Upper lobe of left lung (tissue), 6 donors: ENCODE results near the gene NLRP1. TPM values are rescaled to one million over a fixed set of nuclear protein-coding genes. Genes with fewer than 3 reads are reported as not detected.

Experiments
- ATAC-seq, 2 donors: fragments of 200-7000 bp; cut with Tn5 transposase; one replicate each; pipeline ENCODE4 v1.9.1; 2022; ENCODE audit warnings: mild to moderate bottlenecking in 2 of 2, moderate library complexity in 2 of 2; ENCODE audit not compliant: low FRiP score in 2 of 2
- DNase-seq, 2 donors: peaks; one replicate each; pipeline ENCODE4 v3.0.0-alpha.2; 2019 to 2020
- H3K27ac ChIP-seq, 4 donors: fragments of 200-600 bp; sonication (generic); one replicate each; pipeline ENCODE4 v1.5.1; 2016 to 2019
- H3K27me3 ChIP-seq, 4 donors: fragments of 200-600 bp; sonication (generic); one replicate each; pipeline ENCODE4 v1.5.1; 2017 to 2019
- H3K36me3 ChIP-seq, 4 donors: fragments of 200-600 bp; sonication (generic); one replicate each; pipeline ENCODE4 v1.5.1; 2016 to 2019
- H3K4me1 ChIP-seq, 4 donors: fragments of 200-600 bp; sonication (generic); one replicate each; pipeline ENCODE4 v1.5.1; 2018 to 2019
- H3K4me3 ChIP-seq, 4 donors: fragments of 200-600 bp; sonication (generic); one replicate each; pipeline ENCODE4 v1.5.1; 2017 to 2019; ENCODE audit warnings: mild to moderate bottlenecking in 2 of 4, moderate library complexity in 1 of 4
- H3K9me3 ChIP-seq, 4 donors: fragments of 200-600 bp; sonication (generic); one replicate each; pipeline ENCODE4 v1.5.1; 2018 to 2019
- EP300 ChIP-seq, 4 donors: sonication (generic); formaldehyde crosslinking; IDR thresholded peaks; one replicate each; pipeline ENCODE4 v1.5.1; 2017; ENCODE audit warnings: antibody characterized with exemption in 4 of 4, control low read depth in 2 of 4
- POLR2A ChIP-seq, 4 donors: fragments of 450-650 bp; IDR thresholded peaks; one replicate each; pipeline ENCODE4 v1.5.1; 2016 to 2017; ENCODE audit warnings: antibody characterized with exemption in 4 of 4, mild to moderate bottlenecking in 2 of 4
- POLR2AphosphoS5 ChIP-seq, 2 donors: sonication (generic); formaldehyde crosslinking; IDR thresholded peaks; one replicate each; pipeline ENCODE4 v1.5.1; 2017; ENCODE audit warnings: antibody characterized with exemption in 2 of 2
- WGBS, 2 donors: methylation state at CpG; one replicate each; pipeline ENCODE4 v1.1.5; 2017 to 2018; 5-methylcytosine and 5-hydroxymethylcytosine counted together
- total RNA-seq, 6 donors: library from RNA; depleted of rRNA in 4 of 6; stranded (reverse); fragments of >200 nt in 4 of 6; gene quantifications; one replicate each; pipeline versions ENCODE4 v1.1.0 to v1.2.1, GENCODE V29; 2016 to 2021
- TF ChIP-seq, protein P1 (sequence below), 6 experiments: fragments of 450-650 bp in 4 of 6; fragments of 200-600 bp in 2 of 6; sonication (generic) in 2 of 6; IDR thresholded peaks; one replicate each; pipeline ENCODE4 v1.5.1; 2016 to 2019; ENCODE audit warnings: antibody characterized with exemption in 6 of 6
- donor health status: DM: no; HTN: no; CAD: no; lungs with moderate emphysema.
- donor health status: DM: no; HTN: yes; CAD: no; lungs with severe emphysema.

NLRP1 gene
- total RNA-seq, 6 donors from 2014 or later = 24.3 to 137 (median 41.5) TPM

GRCh38 chr17:5540321-5540720 lies 44.0 kb downstream of the NLRP1 start:
- WGBS, 2 donors = 91 to 92% methylated on average over 7 of the region's 7 CpGs
- H3K9me3 ChIP-seq = no peaks in the 10 kb centered on the region
- TF ChIP-seq, protein P1, sequence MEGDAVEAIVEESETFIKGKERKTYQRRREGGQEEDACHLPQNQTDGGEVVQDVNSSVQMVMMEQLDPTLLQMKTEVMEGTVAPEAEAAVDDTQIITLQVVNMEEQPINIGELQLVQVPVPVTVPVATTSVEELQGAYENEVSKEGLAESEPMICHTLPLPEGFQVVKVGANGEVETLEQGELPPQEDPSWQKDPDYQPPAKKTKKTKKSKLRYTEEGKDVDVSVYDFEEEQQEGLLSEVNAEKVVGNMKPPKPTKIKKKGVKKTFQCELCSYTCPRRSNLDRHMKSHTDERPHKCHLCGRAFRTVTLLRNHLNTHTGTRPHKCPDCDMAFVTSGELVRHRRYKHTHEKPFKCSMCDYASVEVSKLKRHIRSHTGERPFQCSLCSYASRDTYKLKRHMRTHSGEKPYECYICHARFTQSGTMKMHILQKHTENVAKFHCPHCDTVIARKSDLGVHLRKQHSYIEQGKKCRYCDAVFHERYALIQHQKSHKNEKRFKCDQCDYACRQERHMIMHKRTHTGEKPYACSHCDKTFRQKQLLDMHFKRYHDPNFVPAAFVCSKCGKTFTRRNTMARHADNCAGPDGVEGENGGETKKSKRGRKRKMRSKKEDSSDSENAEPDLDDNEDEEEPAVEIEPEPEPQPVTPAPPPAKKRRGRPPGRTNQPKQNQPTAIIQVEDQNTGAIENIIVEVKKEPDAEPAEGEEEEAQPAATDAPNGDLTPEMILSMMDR (IDR thresholded peaks at IDR 0.05) = no peak
- TF ChIP-seq POLR2A (IDR thresholded peaks at IDR 0.05) = no peak
- no peak for TF ChIP-seq EP300 (IDR thresholded peaks at IDR 0.05)
- TF ChIP-seq POLR2AphosphoS5 (IDR thresholded peaks at IDR 0.05) = no peak
- ATAC-seq (no peak), DNase-seq (no peak)
- no peak overlapping the region for H3K4me3 ChIP-seq
- no peak overlapping the region for H3K27ac ChIP-seq
- no peaks in the 10 kb centered on the region for H3K27me3 ChIP-seq
- H3K4me1 ChIP-seq = no peaks in the 10 kb centered on the region
- H3K36me3 ChIP-seq = peaks cover 0 to 81% (median 45%) of the 10 kb centered on the region in 4 donors

GRCh38 chr17:5539286-5539685 lies 45.0 kb downstream of the NLRP1 start:
- TF ChIP-seq POLR2A (IDR thresholded peaks at IDR 0.05) (no peak), EP300 (IDR thresholded peaks at IDR 0.05) (no peak), POLR2AphosphoS5 (IDR thresholded peaks at IDR 0.05) (no peak)
- TF ChIP-seq, protein P1 (IDR thresholded peaks at IDR 0.05) = no peak
- 96 to 99% methylated on average over 6 to 8 of the region's 8 CpGs for WGBS, 2 donors
- H3K27ac ChIP-seq = no peak overlapping the region
- ATAC-seq = no peak
- H3K4me1 ChIP-seq = no peaks in the 10 kb centered on the region
- H3K4me3 ChIP-seq = no peak overlapping the region
- no peaks in the 10 kb centered on the region for H3K9me3 ChIP-seq
- H3K27me3 ChIP-seq = no peaks in the 10 kb centered on the region
- H3K36me3 ChIP-seq = peaks cover 0 to 82% (median 47%) of the 10 kb centered on the region in 4 donors
- DNase-seq = no peak

DNA sequence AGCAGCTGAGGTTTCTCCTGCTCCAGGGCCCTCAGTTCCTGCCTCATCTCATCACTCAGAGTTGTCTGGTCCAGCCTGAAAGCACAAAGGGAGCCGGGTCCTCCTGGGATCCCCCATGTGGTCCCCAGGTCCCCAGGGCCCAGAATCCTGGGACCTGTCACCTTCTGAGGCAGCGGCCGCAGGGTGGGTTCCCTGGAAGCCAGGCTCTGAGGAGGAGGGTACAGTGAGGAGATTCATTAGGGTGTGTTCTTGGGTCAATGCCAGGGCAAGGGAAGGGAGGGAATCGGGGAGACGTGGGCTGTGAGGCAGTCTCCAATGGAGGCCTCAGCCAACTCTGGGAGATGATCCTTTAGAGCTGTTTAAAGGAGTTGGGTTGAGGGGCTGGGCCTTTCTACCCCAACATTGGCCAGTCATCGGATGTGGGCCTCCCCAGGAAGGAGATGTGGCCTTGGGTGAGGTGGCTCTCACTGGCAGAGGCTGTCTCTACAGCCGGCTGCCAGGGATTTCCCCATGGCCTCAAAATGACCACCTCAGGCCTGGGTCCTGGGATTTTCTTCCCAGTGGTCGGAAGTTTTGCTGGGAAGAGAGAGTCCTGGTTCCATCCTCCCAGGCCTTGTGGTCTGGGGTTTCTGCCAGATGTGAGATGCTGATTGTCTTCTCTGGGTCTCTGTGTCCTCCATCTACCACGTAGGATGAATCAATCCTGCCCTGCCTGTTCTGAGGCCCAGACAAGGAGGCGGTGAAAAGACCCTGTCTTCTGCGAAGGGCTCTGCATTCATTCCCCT lies 47.3 kb downstream of the NLRP1 start:
- H3K27ac ChIP-seq = no peak overlapping the region
- H3K4me3 ChIP-seq = no peak overlapping the region
- WGBS, 2 donors = 85 to 87% methylated on average over 11 of the region's 11 CpGs
- H3K27me3 ChIP-seq = no peaks in the 10 kb centered on the region
- DNase-seq = no peak
- H3K4me1 ChIP-seq = no peaks in the 10 kb centered on the region
- peak in 1 of 2 donors; percentile 41 for ATAC-seq
- no peaks in the 10 kb centered on the region for H3K9me3 ChIP-seq
- TF ChIP-seq, protein P1 (IDR thresholded peaks at IDR 0.05) = no peak
- no peak for TF ChIP-seq EP300 (IDR thresholded peaks at IDR 0.05)
- TF ChIP-seq POLR2AphosphoS5 (IDR thresholded peaks at IDR 0.05) = no peak
- TF ChIP-seq POLR2A (IDR thresholded peaks at IDR 0.05) = no peak
- peaks cover 0 to 84% (median 47%) of the 10 kb centered on the region in 4 donors for H3K36me3 ChIP-seq

DNA sequence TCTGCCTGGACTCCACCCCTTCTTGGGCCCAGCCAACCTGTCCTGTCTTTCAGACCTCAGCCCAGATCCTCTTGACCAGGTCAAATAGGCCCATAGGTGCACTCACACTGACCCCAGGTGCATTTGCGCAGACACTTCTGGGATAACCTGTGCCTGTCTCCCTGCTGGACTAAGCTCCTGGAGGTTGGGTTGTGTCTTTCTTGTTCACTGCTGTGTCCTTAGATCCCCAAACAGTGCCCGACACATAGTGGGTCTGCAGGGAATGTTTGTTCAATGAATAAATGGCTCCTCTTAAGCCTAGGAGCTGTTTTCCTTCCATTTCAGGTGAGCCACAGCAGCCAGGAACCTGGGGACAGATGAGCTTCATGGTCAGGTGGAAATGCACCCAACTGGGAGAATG lies 48.9 kb downstream of the NLRP1 start:
- Histone ChIP-seq H3K27ac (no peak overlapping the region), H3K4me3 (no peak overlapping the region), H3K9me3 (no peaks in the 10 kb centered on the region), H3K27me3 (no peaks in the 10 kb centered on the region), H3K36me3 (peaks cover 0 to 84% (median 45%) of the 10 kb centered on the region in 4 donors), H3K4me1 (no peaks in the 10 kb centered on the region)
- WGBS, 2 donors = 95 to 100% methylated on average over 1 to 2 of the region's 2 CpGs
- DNase-seq (no peak), ATAC-seq (no peak)
- TF ChIP-seq, protein P1 (IDR thresholded peaks at IDR 0.05) = no peak
- TF ChIP-seq POLR2AphosphoS5 (IDR thresholded peaks at IDR 0.05) = no peak
- no peak for TF ChIP-seq EP300 (IDR thresholded peaks at IDR 0.05)
- no peak for TF ChIP-seq POLR2A (IDR thresholded peaks at IDR 0.05)
